HEK293 (cell line): ENCODE results near the gene SMYD2.

ENCODE experiments used
- HOXD13 ChIP-seq: sonication (generic); formaldehyde crosslinking; IDR thresholded peaks from 2 replicates; pipeline ENCODE4 v1.8.0; 2022; ENCODE audit warnings: missing genetic modification reagents, borderline replicate concordance
- KLF16 ChIP-seq: fragments of 450-650 bp; formaldehyde crosslinking; IDR thresholded peaks from 2 replicates; pipeline ENCODE4 v1.5.1; 2017; ENCODE audit warnings: missing biosample characterization, missing genetic modification characterization
- ZBTB17 ChIP-seq: fragments of 450-650 bp; formaldehyde crosslinking; IDR thresholded peaks from 2 replicates; pipeline ENCODE4 v1.5.1; 2016; ENCODE audit warnings: missing biosample characterization, missing genetic modification characterization
- ZNF146 ChIP-seq: fragments of 450-650 bp; formaldehyde crosslinking; IDR thresholded peaks from 2 replicates; pipeline ENCODE4 v1.5.1; 2016; ENCODE audit warnings: missing biosample characterization, missing genetic modification characterization
- ZNF274 ChIP-seq, 2 experiments: fragments of 200-500 bp in 1 of 2; fragments of 450-650 bp in 1 of 2; sonication (Bioruptor generic) in 1 of 2; formaldehyde crosslinking in 1 of 2; IDR thresholded peaks; 2 replicates each; pipeline versions ENCODE4 v1.5.1 to v1.6.1; 2014 to 2016; ENCODE audit warnings: borderline replicate concordance in 1 of 2, inconsistent platforms in 1 of 2, low read length in 1 of 2, missing biosample characterization in 1 of 2, missing genetic modification characterization in 1 of 2
- ZNF416 ChIP-seq: fragments of 450-650 bp; formaldehyde crosslinking; IDR thresholded peaks from 2 replicates; pipeline ENCODE4 v1.5.1; 2016; ENCODE audit warnings: missing biosample characterization, missing genetic modification characterization
- ZNF561 ChIP-seq: fragments of 450-650 bp; IDR thresholded peaks from 2 replicates; pipeline ENCODE4 v1.5.1; 2018; ENCODE audit warnings: missing biosample characterization, missing genetic modification characterization, borderline replicate concordance
- ZNF704 ChIP-seq: fragments of 450-650 bp; formaldehyde crosslinking; IDR thresholded peaks from 2 replicates; pipeline ENCODE4 v1.5.1; 2016; ENCODE audit warnings: missing biosample characterization, missing genetic modification characterization
- TF ChIP-seq, protein P1 (sequence below): fragments of 450-650 bp; formaldehyde crosslinking; IDR thresholded peaks from 2 replicates; pipeline ENCODE4 v1.5.1; 2016; ENCODE audit warnings: missing biosample characterization, missing genetic modification characterization, low read depth
- TF ChIP-seq, protein P2 (sequence below): fragments of 450-650 bp; formaldehyde crosslinking; IDR thresholded peaks from 2 replicates; pipeline ENCODE4 v1.5.1; 2016; ENCODE audit warnings: missing biosample characterization, missing genetic modification characterization
- TF ChIP-seq, protein P3 (sequence below): fragments of 450-650 bp; formaldehyde crosslinking; IDR thresholded peaks from 2 replicates; pipeline ENCODE4 v1.5.1; 2017; ENCODE audit warnings: missing biosample characterization, missing genetic modification characterization

DNA sequence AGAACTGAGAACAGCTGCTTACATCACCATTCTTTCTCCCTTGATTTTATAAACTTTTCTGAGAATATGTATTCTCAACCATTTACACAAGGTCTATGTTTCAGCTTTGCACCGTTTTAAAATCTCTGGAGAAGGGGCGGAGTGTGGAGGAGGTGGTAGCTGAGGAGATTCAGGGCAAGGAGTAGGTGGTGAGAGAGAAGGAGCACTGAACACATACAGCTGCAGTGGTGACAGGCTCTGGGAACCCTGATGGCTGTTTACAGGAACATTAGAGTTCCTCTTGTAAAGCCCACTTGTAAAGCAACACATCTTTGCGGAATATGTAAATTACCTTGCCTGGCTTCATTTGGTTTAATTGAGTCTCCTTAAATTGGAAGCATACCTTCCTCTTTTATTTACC, 89.7 kb downstream of the SMYD2 start:
- TF ChIP-seq, protein P1, sequence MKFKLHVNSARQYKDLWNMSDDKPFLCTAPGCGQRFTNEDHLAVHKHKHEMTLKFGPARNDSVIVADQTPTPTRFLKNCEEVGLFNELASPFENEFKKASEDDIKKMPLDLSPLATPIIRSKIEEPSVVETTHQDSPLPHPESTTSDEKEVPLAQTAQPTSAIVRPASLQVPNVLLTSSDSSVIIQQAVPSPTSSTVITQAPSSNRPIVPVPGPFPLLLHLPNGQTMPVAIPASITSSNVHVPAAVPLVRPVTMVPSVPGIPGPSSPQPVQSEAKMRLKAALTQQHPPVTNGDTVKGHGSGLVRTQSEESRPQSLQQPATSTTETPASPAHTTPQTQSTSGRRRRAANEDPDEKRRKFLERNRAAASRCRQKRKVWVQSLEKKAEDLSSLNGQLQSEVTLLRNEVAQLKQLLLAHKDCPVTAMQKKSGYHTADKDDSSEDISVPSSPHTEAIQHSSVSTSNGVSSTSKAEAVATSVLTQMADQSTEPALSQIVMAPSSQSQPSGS (tag by site-specific recombination): no peak
- TF ChIP-seq, protein P2, sequence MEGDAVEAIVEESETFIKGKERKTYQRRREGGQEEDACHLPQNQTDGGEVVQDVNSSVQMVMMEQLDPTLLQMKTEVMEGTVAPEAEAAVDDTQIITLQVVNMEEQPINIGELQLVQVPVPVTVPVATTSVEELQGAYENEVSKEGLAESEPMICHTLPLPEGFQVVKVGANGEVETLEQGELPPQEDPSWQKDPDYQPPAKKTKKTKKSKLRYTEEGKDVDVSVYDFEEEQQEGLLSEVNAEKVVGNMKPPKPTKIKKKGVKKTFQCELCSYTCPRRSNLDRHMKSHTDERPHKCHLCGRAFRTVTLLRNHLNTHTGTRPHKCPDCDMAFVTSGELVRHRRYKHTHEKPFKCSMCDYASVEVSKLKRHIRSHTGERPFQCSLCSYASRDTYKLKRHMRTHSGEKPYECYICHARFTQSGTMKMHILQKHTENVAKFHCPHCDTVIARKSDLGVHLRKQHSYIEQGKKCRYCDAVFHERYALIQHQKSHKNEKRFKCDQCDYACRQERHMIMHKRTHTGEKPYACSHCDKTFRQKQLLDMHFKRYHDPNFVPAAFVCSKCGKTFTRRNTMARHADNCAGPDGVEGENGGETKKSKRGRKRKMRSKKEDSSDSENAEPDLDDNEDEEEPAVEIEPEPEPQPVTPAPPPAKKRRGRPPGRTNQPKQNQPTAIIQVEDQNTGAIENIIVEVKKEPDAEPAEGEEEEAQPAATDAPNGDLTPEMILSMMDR: no peak
- no peak for TF ChIP-seq ZNF146 (tag by site-specific recombination)
- no peak for TF ChIP-seq ZBTB17 (tag by site-specific recombination)
- no peak for TF ChIP-seq ZNF416 (tag by site-specific recombination)
- TF ChIP-seq, protein P3, sequence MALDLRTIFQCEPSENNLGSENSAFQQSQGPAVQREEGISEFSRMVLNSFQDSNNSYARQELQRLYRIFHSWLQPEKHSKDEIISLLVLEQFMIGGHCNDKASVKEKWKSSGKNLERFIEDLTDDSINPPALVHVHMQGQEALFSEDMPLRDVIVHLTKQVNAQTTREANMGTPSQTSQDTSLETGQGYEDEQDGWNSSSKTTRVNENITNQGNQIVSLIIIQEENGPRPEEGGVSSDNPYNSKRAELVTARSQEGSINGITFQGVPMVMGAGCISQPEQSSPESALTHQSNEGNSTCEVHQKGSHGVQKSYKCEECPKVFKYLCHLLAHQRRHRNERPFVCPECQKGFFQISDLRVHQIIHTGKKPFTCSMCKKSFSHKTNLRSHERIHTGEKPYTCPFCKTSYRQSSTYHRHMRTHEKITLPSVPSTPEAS (tag by site-specific recombination): no peak
- TF ChIP-seq ZNF561: no peak
- TF ChIP-seq HOXD13 (CRISPR knock-in tag): no peak
- TF ChIP-seq KLF16 (tag by site-specific recombination): no peak
- no peak for TF ChIP-seq ZNF274 (IDR thresholded peaks at IDR 0.05; ENCODE audit: low read length)
- no peak for TF ChIP-seq ZNF274 (tag by site-specific recombination; IDR thresholded peaks at IDR 0.05; ENCODE audit: borderline replicate concordance)
- no peak for TF ChIP-seq ZNF704 (tag by site-specific recombination)
